OCI-LY7 (cell line): ENCODE data around the gene CHMP4A. TPM values are rescaled to one million over a fixed set of nuclear protein-coding genes. Genes with fewer than 3 reads are reported as not detected.

ENCODE experiments used
- BruUV-seq: library from RNA; stranded (reverse); fragments of 400-500 nt; replicated peaks from 2 replicates; lab custom pipeline; 2021; lab: Mats Ljungman, UMichigan
- CTCF ChIA-PET: fragments of 300-600 bp; sonication (Branson Sonifier 250); formaldehyde crosslinking; loops from one replicate; lab custom pipeline; 2022; ENCODE audit warnings: antibody characterized with exemption; ENCODE audit not compliant: unreplicated experiment; lab: Charles Lee
- POLR2A ChIA-PET: fragments of 300-600 bp; sonication (Branson Sonifier 250); formaldehyde crosslinking; loops from one replicate; lab custom pipeline; 2022; ENCODE audit warnings: antibody characterized with exemption; lab: Charles Lee
- DNase-seq: peaks from one replicate; pipeline ENCODE4 v3.0.0-alpha.2; 2015; ENCODE audit warnings: low spot score
- H2AFZ ChIP-seq: fragments of 200-600 bp; sonication (generic), shearing (Covaris generic); 2 replicates; pipeline ENCODE4 v1.6.1; 2014; ENCODE audit warnings: mild to moderate bottlenecking, antibody characterized with exemption, low read length, moderate library complexity
- H3K27ac ChIP-seq: fragments of 200-600 bp; sonication (generic); 2 replicates; pipeline ENCODE4 v1.5.1; 2014; ENCODE audit warnings: mixed run types, low read depth, mild to moderate bottlenecking, moderate library complexity, low read length, inconsistent platforms; ENCODE audit not compliant: poor library complexity, severe bottlenecking
- H3K36me3 ChIP-seq: fragments of 200-600 bp; sonication (generic); 2 replicates; pipeline ENCODE4 v1.6.1; 2014; ENCODE audit warnings: mild to moderate bottlenecking, antibody characterized with exemption, low read length, moderate library complexity, mixed read lengths; ENCODE audit not compliant: insufficient read depth
- H3K4me1 ChIP-seq: fragments of 200-600 bp; sonication (generic); 2 replicates; pipeline ENCODE4 v1.5.1; 2014; ENCODE audit warnings: mild to moderate bottlenecking, low read length; ENCODE audit not compliant: insufficient read depth, poor library complexity, severe bottlenecking
- H3K4me2 ChIP-seq: fragments of 200-600 bp; sonication (generic); 2 replicates; pipeline ENCODE4 v1.6.1; 2014; ENCODE audit warnings: mild to moderate bottlenecking, low read length
- H3K4me3 ChIP-seq: fragments of 200-600 bp; sonication (generic); 2 replicates; pipeline ENCODE4 v1.5.1; 2014; ENCODE audit warnings: mild to moderate bottlenecking, low read depth, low read length; ENCODE audit not compliant: poor library complexity, severe bottlenecking
- H3K79me2 ChIP-seq: fragments of 200-600 bp; sonication (generic); 2 replicates; pipeline ENCODE4 v1.6.1; 2016; ENCODE audit warnings: low read depth, mild to moderate bottlenecking, low read length, moderate library complexity, mixed read lengths; ENCODE audit not compliant: insufficient read depth
- H3K9me2 ChIP-seq: fragments of 200-600 bp; sonication (generic); 2 replicates; pipeline ENCODE4 v1.6.1; 2016; ENCODE audit warnings: mild to moderate bottlenecking, low read length, mixed read lengths; ENCODE audit not compliant: insufficient read depth
- H3K9me3 ChIP-seq: fragments of 200-600 bp; sonication (generic); 2 replicates; pipeline ENCODE4 v1.6.1; 2014; ENCODE audit warnings: mild to moderate bottlenecking, mixed run types, low read length, mixed read lengths
- H4K20me1 ChIP-seq: fragments of 200-600 bp; sonication (generic); 2 replicates; pipeline ENCODE4 v1.6.1; 2014; ENCODE audit warnings: mild to moderate bottlenecking, antibody characterized with exemption, low read length, moderate library complexity, mixed read lengths; ENCODE audit not compliant: insufficient read depth
- CTCF ChIP-seq: fragments of 200-600 bp; sonication (generic); conservative IDR thresholded peaks from 2 replicates; pipeline ENCODE4 v1.5.1; 2014; ENCODE audit warnings: mild to moderate bottlenecking, antibody characterized with exemption, low read length, moderate library complexity, mixed read lengths
- EZH2phosphoT487 ChIP-seq: fragments of 200-600 bp; sonication (generic); IDR thresholded peaks from 2 replicates; pipeline ENCODE4 v1.6.1; 2018; ENCODE audit warnings: low read depth, borderline replicate concordance, mild to moderate bottlenecking, mixed run types, antibody characterized with exemption, low read length, moderate library complexity, mixed read lengths
- intact Hi-C: fragments of 100-400 bp; cut with micrococcal nuclease; formaldehyde crosslinking; loops from one replicate; pipeline ENCODE4 v1.10.0; 2022; ENCODE audit not compliant: unreplicated experiment
- total RNA-seq, 2 experiments: library from RNA; depleted of rRNA in 1 of 2; stranded (reverse); fragments of >200 nt in 1 of 2; shearing (Covaris generic) in 1 of 2; gene quantifications; 2 replicates each; pipeline ENCODE4 v1.2.3, GENCODE V29; 2014 to 2022

The CHMP4A gene
- total RNA-seq, 2 experiments from 2014 or later: 48.5 to 72.9 TPM

GRCh38 chr14:24184104-24184970 lies 29.0 kb downstream of the CHMP4A start:
- Histone ChIP-seq H2AFZ (no peak overlapping the region), H3K9me2 (no peaks in the 10 kb centered on the region), H3K9me3 (no peaks in the 10 kb centered on the region), H3K36me3 (peaks cover 74% of the 10 kb centered on the region), H3K27ac (no peak overlapping the region), H4K20me1 (no peaks in the 10 kb centered on the region), H3K4me2 (no peak overlapping the region), H3K4me3 (no peak overlapping the region), H3K79me2 (peaks cover 11% of the 10 kb centered on the region; the same call in 1 of the 2 replicates), H3K4me1 (peaks cover 15% of the 10 kb centered on the region)
- BruUV-seq: no TSS peak
- no peak for DNase-seq
- ChIA-PET POLR2A (interaction anchor here (0.7 kb wide), 1 partner anchor 261 kb away, joined by 3 read pairs; no protein-coding TSS in a partner anchor), CTCF (no interaction called here)
- intact Hi-C loops: no loop called here
- TF ChIP-seq EZH2phosphoT487 (no peak), CTCF (no peak)

- CTCF ChIA-PET: no interaction called here
- Histone ChIP-seq H3K9me2 (no peaks in the 10 kb centered on the region), H2AFZ (no peak overlapping the region), H3K4me2 (no peak overlapping the region), H3K79me2 (peaks cover 11% of the 10 kb centered on the region; the same call in 1 of the 2 replicates), H3K4me3 (no peak overlapping the region), H3K27ac (no peak overlapping the region), H3K36me3 (peaks cover 86% of the 10 kb centered on the region), H3K9me3 (no peaks in the 10 kb centered on the region), H3K4me1 (peaks cover 9% of the 10 kb centered on the region), H4K20me1 (no peaks in the 10 kb centered on the region)
- BruUV-seq: no TSS peak
- POLR2A ChIA-PET: no interaction called here
- intact Hi-C loops: no loop called here
- DNase-seq: no peak
- TF ChIP-seq EZH2phosphoT487: no peak
- TF ChIP-seq CTCF: no peak
These were observed 30.2 kb downstream of the CHMP4A start for GRCh38 chr14:24183014-24183481.
